HG03342 (cell line): ENCODE data around the gene CFL2.

Experiments used
- ATAC-seq: cut with Tn5 transposase; IDR thresholded peaks from one replicate; pipeline ENCODE4 v1.9.1; 2021; ENCODE audit warnings: mild to moderate bottlenecking, moderate library complexity; ENCODE audit not compliant: unreplicated experiment

Gene CFL2

GRCh38 chr14:34676516-34677211, 37.7 kb downstream of the CFL2 start:
- ATAC-seq: no peak

- ATAC-seq: no peak
These were observed 40.7 kb downstream of the CFL2 start for GRCh38 chr14:34673702-34674101.

- no peak for ATAC-seq
These were observed 42.7 kb downstream of the CFL2 start for GRCh38 chr14:34671716-34672115.

- ATAC-seq: no peak
These were observed 46.3 kb downstream of the CFL2 start for GRCh38 chr14:34668111-34668510.

GRCh38 chr14:34667007-34667406, 47.4 kb downstream of the CFL2 start:
- no peak for ATAC-seq

- no peak for ATAC-seq
These were observed 48.5 kb downstream of the CFL2 start for GRCh38 chr14:34665785-34666435.

GRCh38 chr14:34662561-34663088, 51.8 kb downstream of the CFL2 start:
- no peak for ATAC-seq

- ATAC-seq: no peak
These were observed 53.6 kb downstream of the CFL2 start for GRCh38 chr14:34660796-34661195.
